Measurements from ENCODE around the gene ATP6AP2.

DNA sequence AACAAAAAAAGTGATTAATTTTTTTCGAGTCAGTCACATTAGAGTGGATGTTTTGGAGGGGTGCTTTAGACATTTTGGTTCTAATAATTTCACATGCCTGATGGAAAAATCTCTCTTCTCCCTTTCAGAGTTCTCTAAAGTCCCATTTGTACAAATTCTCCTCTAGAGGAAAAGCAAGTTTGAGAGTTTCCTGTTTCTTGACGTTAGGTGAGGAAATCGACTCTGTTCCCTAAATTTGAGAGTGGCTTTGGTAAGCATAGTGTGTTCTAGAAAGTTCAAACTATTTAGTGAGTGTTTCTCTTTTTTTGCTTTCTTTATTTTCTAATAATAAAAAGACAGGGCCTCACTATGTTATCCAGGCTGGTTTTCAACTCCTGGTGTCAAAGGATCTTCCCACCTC lies 1.6 kb upstream of the ATP6AP2 start:
- no peak for TF ChIP-seq CTCF (IDR thresholded peaks at IDR 0.05)
- TF ChIP-seq POLR2A (IDR thresholded peaks at IDR 0.05): no peak

Data from thyroid gland (tissue), 4 donors.